CD4-positive, alpha-beta T cell treated with Interleukin-21 for 1 hour (primary cell): ENCODE measurements around the gene S1PR3.
A peak's percentile ranks its signal among the peaks of the same experiment; 100 is the strongest.

ENCODE experiments used
- DNase-seq: peaks from one replicate; pipeline ENCODE4 v3.0.0-alpha.2; 2020

S1PR3 gene

DNA sequence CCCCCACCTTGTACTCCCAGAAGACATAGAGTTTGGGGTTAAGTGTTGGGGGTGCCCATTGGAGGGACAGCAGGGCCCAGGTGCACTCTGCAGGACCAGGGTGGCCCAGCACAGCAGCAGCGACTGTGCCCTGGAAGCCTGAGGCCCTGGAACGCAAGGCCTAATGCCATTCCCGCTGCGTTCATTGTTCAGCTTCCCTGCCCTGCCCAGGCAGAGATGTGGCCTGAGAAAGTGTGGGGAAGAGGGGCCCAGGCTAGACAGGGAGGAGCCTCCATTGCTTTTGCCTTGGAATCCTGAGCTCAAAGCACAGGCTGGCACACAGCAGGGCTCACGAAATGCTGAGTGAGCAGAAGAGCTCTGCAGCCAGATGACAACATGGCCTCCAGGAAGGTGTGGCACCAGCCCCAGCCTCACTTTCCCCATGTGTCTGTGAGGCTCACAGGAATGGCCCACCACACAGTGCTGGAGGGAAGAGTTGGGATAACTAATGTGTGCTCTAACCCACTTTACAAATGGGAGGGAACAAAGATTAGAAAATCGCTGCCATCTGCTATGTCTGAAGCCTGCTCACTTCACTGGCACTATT lies 19.4 kb downstream of the S1PR3 start:
- DNase-seq: no peak

DNA sequence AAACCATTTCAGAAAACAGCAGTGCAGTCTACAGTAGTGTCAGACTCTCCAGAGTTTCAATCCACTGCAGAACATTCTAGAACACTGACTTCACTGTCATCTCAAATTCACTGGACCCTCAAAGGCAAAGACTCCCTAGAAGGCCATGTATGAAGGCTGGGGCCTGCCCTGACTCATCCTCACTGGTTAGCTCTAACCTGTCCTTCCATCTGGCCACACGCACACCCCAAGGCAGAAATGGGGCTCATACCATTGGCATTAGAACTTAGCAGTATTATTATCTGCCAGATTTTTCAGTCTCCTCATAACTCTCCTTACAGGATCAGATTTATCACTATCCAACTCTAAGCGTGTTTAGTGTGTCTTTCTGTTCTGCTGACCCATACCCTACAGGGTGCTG lies 20.4 kb downstream of the S1PR3 start:
- no peak for DNase-seq

DNA sequence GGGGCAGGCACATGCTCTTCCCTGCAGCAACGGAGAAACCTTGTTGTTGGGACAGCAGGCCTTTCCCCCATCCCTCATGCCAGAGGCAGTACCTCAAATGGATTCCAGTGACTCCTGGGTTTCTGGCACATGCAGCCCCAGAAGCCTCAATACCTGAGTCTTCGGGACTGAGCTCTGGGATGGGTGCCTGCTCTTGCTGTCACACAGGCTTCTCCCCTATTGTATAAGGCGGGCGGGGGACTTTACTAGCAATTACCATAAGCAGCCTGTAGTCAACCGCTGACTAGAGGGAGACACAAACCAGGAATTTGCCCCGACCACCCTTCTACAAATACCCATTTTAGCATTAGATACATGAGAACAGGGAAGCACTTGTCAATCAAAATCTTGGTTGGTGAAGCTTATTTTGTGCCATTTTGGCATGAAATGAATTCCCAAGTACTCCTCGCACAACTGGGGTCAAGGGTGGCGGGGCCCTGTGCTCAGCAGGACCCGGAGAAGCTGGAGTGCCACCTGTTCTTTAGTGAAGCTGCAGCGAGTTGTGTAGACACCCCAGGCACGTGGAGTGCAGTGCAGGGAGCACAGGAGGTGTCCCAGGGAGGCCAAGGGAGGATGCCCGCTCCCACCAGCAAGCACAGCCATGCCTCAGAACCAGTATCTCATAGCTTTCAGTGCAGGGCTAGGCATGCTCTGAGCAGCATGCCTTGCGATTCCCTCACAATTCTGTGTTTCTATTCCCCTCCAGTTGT lies 21.2 kb downstream of the S1PR3 start:
- no peak for DNase-seq

DNA sequence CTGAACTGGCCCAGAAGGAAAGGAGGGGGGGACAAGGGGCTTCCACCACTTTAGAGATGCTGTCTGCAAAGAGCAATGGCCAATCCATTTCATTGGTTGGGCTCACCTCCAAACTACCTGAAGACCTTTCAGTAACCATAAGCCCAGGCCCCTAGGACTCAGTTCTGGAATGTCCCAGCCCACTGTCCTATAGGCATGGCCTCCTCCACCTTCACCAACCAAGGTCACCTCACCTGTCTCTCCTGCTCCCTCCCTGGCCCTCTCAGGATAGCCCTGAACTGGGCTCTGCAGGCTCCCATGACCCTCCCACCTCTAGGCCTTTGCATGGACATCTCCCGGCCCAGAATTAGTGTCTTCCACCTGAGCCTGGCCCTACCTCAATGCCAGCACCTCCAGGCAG lies 22.4 kb downstream of the S1PR3 start:
- DNase-seq: no peak

DNA sequence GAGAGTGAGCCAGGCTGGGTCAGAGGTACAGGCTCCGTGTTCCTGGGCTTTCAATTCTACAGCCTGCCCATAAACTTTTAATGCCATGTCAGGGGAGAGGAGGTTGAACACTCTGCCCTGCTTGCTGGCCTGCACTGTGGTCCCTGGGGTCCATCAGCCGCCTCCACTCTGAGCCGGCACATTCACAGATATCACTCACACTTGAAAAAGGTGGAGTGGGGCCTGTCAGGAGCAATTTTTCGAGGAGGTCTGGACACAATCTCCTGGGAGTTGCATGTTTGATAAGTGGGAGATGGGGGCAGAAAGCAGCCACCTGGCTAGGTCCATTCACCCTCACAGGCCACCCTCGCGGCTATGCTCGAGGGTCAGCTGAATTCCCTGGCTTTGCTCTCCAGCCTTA lies 22.9 kb downstream of the S1PR3 start:
- DNase-seq: no peak

DNA sequence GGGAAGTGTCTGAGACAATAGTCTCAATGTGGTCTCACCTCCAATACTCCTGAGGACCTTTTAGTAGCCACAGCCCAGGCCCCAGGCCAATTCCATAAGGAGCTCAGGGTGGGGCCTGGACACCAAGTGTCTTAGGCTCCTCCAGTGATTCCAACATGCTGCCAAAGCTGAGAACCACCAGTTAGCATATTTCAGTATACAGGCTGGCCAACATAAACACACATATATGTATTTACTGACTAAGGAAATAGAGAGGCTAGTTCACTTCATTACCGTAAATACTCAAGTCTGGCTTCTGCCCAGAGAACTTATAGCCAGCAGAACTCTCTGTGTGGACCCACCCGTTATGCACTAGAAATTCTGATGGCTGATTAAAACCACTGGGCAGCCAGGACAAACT lies 24.1 kb downstream of the S1PR3 start:
- DNase-seq: no peak

DNA sequence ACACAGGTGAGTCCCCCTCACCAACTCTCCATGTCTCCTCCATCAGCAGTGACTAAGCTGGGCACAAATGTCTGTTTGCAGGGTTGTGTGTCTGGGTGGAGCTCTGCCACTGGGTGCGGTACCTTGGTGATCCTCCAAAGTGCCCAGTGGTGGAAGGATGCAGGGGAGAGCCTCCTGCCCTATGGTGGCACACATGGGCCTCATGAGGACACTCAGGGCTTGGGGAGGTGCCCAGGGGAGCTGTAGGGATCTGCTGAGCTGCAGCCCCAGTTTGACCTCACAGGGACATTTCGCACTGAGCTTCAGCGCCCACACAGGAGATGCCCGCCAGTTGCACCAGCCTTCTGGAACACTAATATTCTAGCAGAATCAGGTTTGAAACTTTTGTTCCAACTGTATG lies 29.5 kb downstream of the S1PR3 start:
- DNase-seq: no peak

DNA sequence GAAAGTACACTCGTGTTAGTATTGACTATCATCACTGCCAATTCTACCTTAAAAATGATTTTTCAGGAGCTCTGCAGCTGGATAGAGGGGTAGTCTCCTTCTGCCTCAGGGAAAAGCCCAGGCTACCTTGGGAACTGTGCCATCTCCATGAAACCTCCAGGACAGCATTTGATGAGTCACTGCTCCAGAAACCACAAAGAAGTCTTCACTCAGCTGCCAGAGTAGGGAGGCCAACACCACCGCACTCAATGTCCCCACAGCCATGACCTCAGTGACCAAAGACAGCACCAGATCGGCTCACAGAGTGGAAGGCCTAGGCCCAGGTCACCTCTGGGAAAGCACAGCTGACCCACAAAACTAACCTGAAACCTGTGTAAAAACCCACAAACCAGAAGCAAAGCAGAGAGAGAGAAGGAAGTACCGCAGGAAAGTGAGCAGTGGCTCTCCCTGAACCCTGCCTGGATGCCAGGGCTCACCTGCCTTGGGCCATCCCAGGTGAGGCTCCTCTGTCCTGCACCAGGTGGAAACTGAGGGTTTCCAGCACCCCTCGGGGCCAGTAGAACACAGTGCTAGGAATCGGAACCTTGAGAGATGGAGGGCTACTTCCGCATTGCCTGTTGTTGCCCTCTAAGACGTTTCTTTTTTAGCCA lies 30.0 kb downstream of the S1PR3 start:
- DNase-seq: no peak

DNA sequence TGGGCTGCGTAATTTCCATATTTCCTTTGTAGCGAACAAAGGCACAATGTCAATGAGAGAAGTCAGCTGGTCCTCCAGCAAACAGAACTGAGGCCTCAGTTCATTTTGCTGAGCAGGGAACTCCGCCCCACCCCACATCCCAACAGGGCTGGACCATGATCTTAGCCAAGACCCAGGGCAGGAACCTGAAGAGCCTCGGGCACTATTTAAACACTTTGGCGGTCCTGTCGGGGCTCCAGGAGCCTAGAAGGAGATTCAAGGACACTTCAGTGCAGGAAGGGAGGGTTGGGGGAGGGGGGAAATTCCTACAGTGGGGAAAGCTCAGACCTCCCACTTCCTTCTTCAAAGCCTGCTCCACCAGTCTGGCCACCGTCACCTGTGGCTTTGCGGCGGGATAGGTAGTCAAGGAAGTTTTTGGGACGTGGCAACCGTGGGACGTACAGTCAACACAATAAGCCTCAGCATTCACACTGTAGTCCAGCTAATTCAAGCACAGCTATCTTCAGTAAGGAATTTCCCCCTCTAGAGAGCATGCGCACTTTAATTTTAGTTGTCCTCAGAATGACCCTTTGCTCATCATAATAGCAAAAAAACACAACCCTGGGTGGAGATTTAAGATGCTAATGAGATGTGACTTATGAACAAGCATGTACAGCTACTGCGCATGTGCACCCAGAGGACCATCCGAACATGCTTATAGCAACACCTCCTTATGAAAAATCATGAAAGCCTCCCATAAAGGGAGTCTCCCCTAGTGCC lies 30.9 kb downstream of the S1PR3 start:
- no peak for DNase-seq

DNA sequence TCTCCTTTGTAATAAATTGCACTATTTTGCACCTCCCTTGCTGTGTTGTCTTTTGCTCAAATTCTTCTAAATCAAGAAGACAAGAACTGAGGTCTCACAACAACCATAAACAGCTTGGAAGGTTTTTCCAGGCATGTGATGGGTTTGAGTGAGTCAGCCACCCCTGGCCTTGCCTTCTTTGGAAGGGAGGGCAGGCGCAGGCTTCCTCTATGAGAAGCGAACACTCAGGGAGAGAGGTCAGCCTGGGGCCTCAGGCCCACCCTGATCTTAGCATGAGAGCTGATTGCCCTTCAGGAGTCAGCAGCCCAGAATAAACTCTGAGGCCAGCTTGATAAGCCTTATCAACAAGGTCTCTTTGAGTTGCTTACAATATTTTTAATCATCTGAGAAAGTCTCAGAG lies 31.6 kb downstream of the S1PR3 start:
- DNase-seq: no peak

DNA sequence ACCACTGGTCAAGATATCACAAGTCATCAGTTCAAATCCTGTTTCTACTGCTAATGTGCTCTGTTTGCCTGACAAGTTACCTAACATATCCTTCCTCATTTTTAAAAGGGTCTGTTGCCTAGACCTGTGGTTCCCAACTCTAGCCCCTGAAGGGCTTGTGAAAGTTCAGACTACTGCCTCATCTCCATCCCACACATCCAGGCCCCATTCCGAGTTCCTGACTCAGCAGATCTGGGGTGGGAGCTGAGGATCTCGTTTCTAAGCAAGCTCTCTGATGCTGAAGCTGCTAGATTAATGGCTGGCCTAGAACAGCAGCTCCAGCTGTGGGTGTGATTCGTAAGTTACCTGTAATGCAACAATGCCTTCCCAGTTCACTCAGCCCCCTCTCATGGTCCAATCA lies 32.5 kb downstream of the S1PR3 start:
- DNase-seq: no peak

DNA sequence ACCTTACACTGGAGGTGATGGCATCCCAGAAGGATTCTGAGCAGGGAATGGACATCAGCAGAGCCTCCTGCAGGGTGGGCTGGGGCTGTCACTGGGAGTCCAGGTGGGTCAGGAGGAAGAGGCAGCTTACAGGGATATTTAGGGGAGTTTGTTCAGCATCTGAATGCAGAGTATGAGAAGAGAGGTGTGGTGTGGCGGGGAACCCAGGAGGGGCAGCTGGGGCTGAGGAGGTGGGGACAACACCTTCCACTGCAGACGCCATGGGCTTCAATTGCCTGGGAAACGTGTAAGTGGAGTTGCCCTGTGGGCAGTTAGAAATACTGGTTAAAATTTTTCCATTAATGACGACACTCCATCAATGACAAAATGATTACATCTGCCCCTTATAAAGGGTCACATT lies 33.5 kb downstream of the S1PR3 start:
- DNase-seq: no peak

DNA sequence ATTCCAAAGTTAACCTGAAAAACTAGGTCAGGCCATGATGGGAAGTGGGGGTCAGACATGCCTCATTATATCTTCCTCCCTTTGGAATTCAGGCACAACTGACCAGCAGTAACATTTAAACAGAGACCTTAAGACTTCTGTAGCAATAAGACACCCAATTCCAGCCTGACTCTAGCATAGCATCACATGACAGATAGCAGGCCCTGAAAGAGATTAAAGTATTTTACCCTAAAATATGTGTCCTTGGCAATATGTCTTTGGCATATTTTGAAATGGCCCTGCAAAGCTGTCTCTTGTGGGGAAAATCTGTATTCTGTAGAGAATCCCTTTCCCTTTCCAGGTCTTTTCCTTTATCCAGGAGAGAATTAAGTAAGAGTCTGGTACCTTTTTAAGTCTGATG lies 34.3 kb downstream of the S1PR3 start:
- DNase-seq: no peak

DNA sequence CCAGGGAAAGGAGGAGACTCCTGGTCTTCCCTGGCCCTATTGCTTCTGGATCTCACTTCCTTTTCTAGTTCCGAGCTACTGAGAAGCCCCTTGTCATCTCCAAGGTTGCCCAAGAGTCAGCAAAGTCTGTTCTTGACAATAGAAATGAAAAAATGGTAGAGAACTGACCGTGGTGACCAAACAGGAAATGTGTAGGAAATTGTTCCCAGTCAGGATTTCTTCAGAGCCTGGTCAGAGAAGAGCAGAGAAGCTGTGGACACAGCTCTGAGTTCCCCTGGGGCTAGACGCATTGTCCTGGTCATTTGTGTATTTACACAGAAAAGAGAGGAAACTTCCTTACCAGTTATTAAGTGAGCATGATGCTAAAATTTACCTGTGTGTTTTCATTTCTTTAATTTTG lies 35.6 kb downstream of the S1PR3 start:
- no peak for DNase-seq

DNA sequence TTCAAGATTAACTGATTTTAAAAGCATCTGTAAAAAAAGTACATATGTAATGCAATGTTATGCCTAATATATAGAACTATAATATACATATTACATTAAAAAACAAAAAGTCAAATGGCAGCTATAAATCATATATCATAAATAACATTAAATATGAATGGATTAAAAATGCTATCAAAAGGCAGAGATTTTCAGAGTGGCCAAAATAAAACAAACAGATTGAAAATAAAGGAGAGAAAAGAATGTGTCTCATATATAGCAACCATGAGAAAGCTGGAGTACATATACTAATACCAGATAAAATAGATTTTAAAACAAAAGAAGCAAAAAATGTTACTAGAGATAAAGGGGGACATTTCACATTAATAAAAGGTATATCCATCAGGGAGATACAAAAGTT lies 38.5 kb downstream of the S1PR3 start:
- DNase-seq: no peak

DNA sequence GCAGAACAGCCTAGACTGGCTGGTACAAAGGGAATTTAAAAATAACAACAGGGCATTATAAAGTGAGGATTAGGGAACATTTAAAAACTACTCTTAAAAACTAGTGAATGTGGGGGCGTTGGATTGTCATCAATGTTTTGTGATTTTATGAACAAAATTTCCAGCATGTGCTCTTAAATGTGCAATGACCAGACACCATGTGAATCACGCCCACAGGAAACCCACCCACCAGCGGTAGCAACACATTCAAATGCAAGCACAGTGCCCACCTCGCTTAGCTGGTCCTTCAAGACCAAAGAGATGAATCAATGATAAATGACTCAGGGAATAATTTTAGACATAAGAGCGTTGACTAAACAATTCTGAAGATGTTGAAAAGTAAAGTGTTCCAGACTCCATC lies 40.9 kb downstream of the S1PR3 start:
- DNase-seq: no peak

DNA sequence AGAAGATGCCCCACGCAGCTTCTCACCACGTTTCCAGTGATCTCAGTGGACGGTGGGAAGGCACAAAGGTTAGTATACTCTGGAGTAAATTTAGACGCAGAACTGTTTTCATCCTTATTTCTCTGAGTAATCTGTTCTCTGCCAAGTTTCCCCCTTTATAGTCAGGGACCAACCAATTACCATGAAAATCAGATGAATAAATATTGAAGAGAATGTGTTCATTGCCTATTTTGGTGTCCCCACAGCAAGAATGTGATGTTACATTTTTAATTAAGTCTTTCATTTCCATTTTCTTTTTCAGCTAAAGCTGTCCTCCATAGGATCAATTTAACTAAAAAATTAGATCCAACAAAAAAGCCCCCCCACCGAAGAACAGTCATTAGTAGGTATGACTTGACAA lies 41.4 kb downstream of the S1PR3 start:
- DNase-seq: no peak

DNA sequence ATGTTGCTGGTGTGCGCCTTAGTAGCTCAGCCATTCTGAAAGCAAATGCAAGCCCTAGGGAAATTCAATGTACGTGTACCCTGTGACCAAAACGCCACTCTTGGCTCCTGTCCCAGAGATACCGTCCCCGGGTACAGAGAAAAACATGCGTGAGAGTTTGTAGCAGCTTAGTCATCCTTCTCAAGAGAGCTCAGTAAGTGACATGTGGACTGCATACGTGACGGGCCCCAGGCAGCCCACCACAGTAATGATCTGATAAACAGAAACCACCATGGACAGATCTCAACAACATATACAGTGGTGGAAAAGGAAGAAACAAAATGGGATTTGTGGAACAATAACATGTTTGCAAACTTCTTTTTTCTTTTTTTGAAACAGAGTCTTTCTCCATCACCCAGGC lies 45.1 kb downstream of the S1PR3 start:
- DNase-seq: no peak

DNA sequence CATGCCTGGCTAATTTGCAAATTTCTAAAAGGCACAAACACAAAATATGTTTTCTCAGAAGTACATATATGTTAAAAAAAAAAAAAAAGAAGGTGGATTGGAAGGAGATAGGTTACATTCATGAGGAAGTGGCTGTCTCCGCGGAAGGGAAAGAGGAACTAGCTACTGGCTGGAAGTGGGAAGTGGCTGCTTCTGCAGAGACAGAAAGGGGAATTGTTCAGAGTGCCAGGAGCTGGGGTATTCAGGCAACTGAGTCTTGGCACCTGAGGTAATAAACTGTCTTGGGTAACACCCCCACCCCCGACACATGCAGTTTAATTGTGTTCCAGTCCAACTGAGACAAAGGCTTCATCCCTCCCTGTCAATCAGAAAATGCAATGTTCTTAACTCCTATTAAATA lies 45.6 kb downstream of the S1PR3 start:
- peak; percentile 5 for DNase-seq

DNA sequence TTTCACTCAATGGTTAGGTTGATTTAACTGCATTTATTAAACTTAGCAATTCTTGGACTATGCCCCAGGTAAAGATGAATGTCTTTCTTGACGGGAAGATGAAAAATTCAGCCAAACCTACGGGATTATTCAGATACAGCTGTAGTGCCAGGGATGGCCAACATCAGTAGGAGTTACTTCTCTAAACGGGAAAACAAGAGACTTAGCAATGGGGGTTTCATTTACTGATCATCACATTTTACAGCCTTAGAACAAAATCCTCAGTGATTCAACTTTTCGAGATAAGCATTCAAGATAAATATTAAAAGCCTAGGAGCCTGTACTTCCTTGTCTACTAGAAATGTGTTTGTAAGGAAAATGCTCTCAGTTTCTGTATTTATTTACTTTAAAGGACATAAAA lies 46.1 kb downstream of the S1PR3 start:
- DNase-seq: no peak

DNA sequence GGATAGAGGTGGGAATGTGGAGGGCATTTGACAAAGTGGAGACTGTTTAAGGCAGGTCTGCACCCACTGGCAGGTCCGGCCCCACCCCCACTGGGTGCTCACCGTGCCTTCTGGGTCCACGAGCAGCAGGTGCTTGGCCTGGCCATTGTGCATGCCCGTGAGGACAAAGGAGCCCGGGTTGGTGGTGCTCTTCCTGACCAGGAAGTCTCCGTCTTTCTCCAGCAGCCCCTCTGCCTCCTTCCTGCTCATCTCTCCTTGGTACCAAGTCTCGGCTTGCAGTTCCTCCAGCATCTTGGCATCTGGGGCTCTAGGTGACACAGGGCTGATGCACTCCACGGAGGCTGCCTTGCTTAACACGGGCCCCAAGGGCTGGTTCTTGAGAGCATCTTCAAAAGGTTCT lies 46.6 kb downstream of the S1PR3 start:
- DNase-seq: no peak

DNA sequence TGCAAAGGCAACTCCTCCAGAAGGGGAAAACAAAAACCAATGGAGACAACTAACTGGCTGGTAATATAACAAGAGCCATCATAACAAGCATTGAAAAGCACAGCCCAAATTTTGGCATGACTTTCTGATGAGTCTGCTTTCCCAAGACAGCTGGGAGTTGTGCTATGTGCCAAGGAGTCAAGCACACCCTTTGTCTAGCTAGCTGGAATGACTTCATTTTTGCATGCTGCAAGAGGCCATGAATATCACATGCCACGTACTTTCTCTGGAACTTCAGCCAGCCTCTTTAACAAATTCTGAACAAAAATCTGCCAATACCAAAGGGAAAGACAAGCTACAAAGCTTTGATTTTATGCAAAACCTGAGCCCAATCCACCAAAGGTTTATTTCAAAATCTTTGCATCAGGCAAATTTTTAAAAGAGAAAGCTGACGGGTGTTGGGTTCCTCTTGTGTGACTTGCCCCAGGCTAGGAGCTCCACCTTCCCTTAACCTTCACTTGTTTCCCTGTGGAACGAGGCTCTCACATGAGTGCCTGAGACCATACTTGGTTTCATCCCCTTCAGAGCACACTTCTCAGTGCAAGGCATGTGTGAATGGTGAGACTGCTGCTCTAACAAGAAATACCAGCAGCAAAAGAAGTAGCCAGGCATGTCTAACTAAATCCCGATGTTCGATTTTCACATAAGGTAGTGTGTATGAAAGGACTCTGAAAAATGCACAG lies 47.3 kb downstream of the S1PR3 start:
- no peak for DNase-seq

DNA sequence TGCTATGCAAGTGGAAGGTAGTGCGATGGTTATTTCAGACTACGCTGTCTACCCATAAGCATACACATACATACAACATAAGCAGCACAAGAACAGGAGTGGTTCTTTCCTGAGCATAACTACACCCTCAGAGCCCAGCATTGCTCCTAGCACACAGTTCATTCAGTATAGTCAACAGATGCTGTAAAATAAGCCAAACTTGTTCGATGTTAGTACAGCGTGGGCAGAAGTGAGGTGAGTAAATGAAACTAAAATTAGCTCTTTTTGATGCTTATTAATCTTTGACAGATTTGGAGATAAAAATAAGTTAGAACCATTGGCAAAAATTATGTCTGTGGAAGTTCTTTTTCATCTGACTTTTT lies 47.8 kb downstream of the S1PR3 start:
- no peak for DNase-seq
